HPDE6-E6E7 (cell line): Measurements from ENCODE around the gene BCL3.

Experiments used
- DNase-seq: peaks from one replicate; pipeline ENCODE4 v3.0.0; 2011; ENCODE audit warnings: missing footprints; ENCODE audit errors: extremely low spot score

Gene BCL3

GRCh38 chr19:44742330-44743061, 6.0 kb upstream of the BCL3 start:
- no peak for DNase-seq

DNA sequence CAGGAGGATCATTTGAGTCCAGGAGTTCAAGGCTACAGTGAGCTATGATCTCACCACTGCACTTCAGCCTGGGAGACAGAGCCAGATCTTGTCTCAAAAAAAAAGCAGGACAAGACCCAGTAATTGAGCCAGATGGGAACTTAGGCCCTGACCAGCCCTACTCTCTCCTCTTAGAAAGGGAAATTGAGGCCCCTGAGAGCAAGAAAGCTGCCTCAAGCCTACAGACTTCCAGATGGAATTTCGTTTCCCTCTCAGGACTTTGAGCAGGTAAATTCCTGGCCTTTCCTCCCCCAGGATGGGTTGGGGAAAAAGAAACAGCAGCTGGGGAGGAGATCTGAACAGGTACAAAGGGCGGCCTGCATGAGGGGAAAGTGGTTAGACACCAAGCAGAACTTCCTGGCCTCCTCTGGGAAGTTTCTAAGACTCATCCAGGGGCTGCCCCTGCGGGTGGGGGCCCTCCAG, 3.6 kb upstream of the BCL3 start:
- DNase-seq, result no peak

DNA sequence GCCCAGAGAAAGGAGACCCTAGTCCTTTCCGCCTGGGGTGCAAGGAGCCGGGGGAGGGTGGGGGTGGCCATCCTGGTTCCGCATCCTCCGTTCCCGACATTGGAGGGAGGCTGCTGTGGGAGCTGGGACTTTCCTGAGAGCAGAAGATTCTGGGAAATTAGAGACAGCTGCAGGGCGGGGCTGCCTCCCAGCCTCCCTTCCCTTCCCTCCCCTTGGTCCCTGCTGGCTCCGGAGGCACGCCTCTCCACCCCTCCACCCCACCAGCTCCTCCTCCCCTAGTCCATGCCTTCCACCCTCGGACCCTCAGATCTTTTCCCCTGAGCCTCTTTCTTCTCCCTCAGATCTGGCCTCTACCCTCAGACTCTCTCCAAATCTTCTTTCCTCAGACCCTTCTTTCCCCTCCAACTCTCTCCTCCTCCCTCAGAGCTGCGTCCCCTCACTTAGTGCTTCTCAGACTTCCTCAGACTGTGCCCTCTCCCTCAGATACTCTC, 3.1 kb upstream of the BCL3 start:
- DNase-seq, result no peak

- DNase-seq, result no peak
These were observed 2.5 kb upstream of the BCL3 start for GRCh38 chr19:44745887-44746600.

- DNase-seq, result no peak
These were observed 1.9 kb upstream of the BCL3 start for GRCh38 chr19:44746616-44746945.

- peak; percentile 83 for DNase-seq
These were observed 1.4 kb upstream of the BCL3 start for GRCh38 chr19:44746946-44747738.

DNA sequence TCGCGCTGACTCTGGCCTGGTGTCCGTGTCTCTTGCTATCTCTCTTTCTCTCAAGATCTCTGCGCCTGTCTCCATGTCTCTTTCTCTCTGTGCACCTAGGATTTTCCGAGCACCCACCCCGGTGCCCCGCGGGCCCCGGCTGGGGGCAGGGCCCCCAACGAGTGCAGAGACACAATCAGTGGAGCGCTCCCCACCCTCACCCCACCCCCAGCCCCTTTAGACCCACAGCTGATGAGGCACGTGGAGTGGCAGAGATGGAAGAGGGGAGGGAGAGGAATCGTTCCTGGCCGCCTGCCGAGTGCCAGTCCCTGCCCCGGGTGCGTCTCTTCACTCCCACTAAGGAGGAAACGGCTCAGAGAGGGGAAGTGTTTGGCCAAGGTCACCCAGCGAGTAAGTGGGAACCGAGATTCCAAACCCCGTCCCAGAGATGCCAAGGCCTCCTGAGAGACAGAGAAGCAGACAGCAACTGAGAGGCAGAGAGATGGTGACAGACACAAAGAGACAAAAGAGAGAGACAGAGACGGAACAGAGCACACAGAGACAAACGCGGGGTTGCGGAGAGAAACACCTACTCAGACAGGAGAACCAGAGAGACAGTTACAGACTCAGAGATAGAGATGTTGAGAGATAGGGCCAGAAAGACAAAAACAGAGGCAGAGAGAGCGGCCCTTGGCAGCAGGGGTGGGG, 626 bp upstream of the BCL3 start:
- DNase-seq, result no peak

DNA sequence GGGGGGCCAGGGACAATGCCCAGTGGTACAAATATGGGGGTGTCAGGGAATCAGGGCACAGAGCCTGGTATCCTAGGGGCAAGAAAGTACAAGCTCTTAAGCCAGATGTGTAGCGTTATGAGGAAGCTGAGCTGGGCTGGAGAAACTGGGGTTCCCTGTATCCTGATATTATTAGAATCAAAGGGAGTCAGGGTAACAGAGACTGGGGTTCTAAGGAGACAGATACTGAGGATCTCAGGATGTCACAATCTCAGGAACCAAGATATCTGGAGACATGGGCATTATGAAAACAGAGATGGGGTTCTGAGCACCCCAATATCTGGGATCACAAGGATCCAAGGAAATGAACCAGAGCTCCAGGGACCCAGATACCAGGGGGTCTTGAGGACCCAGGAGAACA, 784 bp downstream of the BCL3 start:
- no peak for DNase-seq

GRCh38 chr19:44749994-44750393, 1.5 kb downstream of the BCL3 start:
- no peak for DNase-seq

GRCh38 chr19:44752123-44752815, 3.8 kb downstream of the BCL3 start:
- no peak for DNase-seq

DNA sequence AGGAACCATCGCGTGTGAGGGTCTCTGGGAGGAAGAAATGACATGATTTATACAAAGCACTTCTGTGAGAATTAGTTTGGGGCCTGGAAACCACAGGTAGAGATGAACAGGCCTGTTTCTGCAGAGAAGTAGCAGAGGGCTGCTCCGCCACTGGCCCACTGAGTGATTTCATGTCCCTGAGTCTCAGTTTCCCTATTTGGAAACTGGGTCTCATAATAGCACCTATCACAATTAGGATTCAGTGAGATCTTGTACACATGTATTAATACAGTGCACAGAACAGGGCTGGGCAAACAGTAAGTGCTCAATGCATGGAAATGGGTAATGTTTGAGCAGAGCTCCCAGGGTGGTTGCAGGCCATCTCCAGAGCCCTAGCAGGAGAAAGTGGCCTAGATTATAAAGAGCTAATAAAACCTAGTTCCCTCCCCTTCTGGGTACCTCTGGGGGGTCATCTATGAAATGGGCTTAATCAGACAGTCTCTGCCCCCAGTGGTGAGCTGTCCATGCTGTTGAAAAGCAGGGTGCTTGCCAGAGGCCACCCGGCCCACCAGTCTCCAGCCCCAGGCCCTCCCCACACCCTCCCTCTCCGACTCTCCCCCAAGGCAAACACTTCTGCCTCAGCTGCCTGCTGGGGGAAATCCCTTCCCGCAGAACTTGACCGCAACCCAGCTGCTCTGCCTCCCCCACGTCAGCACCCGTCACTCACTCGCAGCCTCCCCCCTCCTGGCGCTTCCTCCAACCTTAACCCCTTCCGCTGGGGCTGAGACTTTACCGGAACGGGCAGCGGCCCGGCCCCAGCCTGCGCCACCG, 4.5 kb downstream of the BCL3 start:
- DNase-seq, result peak; percentile 92

DNA sequence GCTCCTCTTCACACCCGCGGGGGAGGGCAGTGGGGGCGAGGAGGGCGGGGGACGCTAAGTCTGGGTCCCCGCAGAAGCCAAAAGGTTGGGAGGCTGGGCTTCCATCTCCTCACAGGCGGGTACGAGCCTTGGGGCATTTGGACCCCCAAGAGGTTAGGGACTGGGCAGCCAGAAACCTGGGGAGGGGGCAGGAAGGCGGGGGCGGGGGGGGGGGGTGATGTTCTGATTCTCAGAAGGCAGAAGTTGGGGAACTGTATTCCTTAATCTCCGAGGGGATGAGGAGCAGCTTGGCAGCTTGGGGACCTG, 5.1 kb downstream of the BCL3 start:
- no peak for DNase-seq

GRCh38 chr19:44753932-44754749, 5.6 kb downstream of the BCL3 start:
- peak; percentile 79 for DNase-seq

DNA sequence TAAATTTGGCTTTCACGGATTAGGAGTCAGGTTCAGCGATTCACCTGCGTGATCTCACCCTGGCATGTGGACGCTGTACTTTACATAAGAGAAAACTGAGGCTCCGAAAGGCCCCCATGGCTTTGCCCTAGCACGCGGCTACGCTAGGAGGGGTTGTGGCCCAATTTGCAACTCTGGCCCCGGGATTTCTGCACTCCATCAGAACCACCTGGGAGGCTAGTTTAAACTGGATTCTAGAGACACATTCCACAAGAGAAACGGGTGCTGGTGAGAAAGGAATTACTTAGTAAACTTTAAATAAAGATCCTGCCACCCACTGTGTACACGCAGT, 6.2 kb downstream of the BCL3 start:
- no peak for DNase-seq

DNA sequence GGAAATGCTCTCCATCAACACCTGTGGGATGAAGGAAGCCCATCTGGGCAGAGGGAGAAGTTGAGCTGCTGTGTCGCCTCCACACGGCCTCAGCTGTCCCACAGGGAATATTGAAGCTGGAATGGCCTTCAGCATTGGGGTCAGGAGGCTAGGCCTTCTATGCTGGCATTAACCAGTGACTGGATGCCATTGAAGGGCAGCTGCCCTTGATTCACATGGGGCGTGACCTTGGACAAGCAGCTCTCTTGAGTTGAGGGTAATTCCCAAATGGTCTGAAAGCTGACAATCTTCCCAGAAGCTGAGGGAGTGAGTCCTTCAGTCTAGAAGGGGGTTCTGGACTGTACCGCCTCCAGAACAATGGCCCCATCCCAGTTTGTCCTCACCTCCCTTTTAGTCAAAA, 6.7 kb downstream of the BCL3 start:
- DNase-seq, result no peak

- no peak for DNase-seq
These were observed 7.6 kb downstream of the BCL3 start for GRCh38 chr19:44756089-44756562.

DNA sequence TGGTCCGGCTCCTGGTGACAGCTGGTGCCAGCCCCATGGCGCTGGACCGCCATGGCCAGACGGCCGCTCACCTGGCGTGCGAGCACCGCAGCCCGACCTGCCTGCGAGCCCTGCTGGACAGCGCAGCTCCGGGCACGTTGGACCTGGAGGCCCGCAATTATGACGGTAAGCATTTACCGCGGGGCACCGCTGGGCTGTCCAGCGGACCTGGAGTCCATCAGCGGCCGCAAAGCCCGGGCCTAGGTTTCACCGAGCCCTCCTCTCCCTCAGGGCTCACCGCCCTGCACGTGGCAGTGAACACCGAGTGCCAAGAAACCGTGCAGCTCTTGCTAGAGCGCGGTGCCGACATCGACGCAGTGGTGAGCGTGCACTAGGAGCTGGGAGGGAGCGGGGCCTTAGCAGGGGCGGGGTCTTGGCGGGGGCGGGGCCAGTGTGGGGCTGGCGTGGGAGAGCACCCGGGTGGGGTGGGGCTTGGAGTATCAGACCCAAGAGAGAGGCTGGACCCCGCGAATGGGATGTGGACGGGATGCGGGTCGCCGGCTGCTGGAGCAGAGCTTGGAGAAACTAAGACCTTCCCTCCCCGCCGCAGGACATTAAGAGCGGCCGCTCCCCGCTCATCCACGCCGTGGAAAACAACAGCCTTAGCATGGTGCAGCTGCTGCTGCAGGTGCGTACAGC, 8.7 kb downstream of the BCL3 start:
- DNase-seq, result no peak

DNA sequence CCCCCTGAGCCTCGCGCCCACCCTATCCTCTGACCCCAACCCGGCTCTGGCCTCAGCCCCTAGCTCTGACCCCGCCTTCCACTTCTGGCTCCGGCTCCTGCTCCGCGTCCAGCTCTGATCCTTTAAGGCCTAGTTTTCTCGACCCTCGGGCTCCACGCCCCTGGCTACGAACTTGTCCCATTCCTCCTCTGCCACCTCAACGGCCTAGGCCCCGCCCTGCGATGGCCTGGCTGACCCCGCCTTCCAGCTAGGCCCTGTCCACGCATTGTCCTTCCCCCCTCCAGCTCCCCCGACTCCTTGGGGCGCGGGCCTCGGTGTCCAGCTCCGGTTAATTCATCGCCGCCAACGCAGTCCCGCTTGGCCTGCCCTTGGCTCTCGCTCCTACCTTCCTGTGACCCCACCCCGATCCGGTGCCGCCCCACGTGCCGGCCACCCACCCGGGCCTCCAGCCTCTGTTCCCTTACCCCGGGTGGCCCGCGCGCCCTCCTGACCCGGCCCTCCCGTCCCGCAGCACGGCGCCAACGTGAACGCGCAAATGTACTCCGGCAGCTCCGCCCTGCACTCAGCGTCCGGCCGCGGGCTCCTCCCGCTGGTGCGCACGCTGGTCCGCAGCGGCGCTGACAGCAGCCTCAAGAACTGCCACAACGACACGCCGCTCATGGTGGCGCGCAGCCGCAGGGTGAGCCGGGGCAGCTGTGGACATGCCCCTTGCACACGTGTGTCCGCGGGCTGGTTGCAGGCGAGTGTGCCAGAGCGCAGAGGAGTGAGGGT, 9.4 kb downstream of the BCL3 start:
- no peak for DNase-seq
